HL-60/S4 treated with phorbol 12-myristate 13-acetate at 8.2 ng/mL for 4 days and 3 days (cell line): Measurements from ENCODE around the gene APC2.
"Not testable (repeated sequence)": the region's sequence is repeated elsewhere in the genome, so short reads cannot be mapped to it uniquely, and the experiment has no call there.

Experiments used
- in situ Hi-C: fragments of 300-500 bp; cut with MboI; formaldehyde crosslinking; loops from 2 replicates; pipeline ENCODE4 v1.15.0; 2022; ENCODE audit warnings: low sequenced_read_pairs

Gene APC2

DNA sequence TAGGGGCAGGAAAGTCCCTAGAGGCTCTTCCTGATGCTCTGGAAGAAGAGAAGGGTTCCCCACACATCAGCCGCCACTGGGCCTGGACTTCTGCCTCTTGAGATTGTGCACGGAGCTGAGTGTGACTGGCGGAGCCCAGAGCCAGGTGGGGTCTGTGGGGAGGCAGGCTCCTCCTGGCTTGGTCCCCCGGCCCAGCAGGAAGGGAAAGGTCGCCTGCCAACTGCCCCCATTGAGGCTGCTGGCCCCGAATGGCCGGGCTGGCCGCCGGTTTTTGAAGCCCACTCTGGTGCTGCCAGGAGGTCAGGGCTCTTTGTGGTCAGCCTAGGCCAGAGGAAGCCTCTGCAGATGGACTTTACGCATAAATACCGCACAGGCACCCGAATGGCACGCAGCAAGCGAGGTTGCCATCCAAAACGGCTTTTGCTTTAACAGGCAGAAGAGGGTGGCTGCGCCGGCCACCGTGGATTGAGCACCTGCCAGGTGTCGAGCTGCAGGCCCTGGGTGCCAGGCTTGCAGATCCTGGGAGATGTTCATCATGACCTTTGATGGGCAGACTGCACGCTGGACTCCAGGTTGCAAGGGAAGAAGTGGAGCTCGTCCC lies 37.5 kb upstream of the APC2 start:
- in situ Hi-C loops, result no loop called here

- in situ Hi-C loops, result no loop called here
These were observed 36.7 kb upstream of the APC2 start for GRCh38 chr19:1412995-1413800.

DNA sequence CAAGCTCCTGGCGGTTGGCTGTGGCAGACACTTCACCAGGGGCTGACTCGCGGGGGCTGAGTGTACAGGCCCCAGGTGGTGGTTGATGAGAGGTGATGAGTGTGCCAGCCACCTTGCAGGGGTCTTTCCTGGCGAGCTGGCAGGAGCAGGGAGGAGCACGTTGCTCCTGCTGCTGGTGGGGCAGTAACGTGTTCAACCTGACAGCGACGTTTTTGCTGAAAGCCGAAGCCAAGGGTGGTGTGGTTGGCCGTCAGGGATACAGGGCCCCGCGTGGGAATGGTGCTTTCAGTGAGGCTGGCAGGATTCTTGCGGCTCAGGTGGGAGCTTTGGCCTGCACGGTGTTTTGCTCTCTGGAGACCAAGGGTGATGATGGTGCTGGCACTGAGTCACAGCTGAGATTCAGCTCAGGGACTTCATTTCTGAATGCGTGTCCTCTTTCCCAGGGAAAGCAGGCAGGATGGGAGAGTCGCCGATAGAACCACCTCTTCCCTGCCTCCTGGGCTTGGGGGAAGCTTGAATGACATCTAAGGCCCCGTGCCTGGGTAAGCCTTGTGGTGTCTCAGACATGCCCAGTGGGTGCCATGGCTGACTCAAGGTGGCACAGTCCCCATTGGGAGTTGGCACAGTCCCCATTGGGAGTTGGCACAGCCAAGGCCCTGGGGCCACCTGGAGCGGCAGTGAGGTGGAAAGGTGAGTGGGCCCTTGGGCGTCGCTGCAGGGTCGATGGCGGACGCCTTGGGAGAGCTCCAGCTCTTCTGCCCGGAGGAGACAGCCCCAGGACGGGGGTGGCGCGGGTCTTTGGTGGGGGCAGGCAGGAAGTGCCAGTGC lies 33.7 kb upstream of the APC2 start:
- in situ Hi-C loops, result no loop called here

GRCh38 chr19:1417145-1417544 lies 32.8 kb upstream of the APC2 start:
- in situ Hi-C loops, result no loop called here

GRCh38 chr19:1417681-1418495 lies 32.0 kb upstream of the APC2 start:
- in situ Hi-C loops, result no loop called here

DNA sequence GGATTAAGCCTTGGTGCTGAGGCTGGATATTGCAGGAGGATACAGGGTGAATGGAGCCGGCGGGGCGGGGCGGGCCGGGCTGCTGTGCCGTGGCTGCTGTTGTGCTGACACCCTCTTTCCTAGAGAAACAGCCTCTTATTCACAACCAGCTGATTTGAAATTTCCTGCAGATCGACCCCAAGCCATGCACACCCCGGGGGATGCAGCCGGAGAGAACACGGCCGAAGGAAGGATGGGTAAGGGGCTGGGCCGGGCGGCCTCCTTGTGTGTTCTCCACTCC lies 31.5 kb upstream of the APC2 start:
- in situ Hi-C loops, result no loop called here

DNA sequence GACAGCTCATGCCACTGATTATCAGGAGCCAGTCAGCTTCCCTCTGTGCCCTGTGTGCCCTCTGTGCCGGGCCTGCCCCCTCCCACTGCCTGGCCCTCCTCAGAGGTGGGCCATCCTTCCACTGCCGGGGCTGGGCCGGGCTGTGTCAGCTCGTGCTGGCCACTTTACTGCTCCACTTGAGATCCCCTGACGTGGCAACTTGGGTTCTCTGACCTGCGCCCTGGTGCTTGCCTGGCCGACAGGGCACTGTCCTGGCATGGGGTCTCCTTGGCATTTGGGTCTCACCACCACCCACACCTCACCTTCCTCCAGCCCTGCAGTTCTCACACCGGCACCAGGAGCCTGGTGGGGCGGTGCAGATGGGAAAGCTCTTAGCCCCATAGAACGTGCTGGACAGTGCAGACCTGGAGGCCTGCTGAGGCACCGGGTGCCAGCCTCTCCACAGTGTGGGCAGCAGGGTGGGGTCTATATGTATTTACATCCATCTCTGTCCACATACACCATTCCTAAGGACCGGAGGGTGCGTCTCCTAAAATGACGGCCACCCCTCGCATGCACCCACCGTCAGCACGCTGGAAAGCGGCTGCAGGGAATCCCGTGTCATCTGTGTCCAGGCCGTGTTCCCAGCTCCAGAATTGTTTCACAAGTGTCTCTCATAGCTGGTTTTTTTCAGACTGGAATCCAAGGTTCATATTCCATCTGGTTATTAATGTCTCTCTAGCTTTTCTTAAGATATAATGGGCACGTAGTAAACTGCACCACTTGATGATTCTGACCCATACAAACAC lies 30.8 kb upstream of the APC2 start:
- in situ Hi-C loops, result no loop called here

DNA sequence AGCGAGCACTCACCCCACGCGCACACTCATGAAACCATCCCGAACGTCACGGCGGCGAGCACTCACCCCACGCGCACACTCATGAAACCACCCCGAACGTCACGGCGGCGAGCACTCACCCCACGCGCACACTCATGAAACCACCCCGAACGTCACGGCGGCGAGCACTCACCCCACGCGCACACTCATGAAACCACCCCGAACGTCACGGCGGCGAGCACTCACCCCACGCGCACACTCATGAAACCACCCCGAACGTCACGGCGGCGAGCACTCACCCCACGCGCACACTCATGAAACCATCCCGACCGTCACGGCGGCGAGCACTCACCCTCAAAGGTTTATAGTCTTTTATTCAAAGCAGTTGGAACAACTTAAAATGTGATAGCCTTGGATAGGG lies 29.8 kb upstream of the APC2 start:
- in situ Hi-C loops, result not testable (repeated sequence)

GRCh38 chr19:1420590-1420989 lies 29.3 kb upstream of the APC2 start:
- in situ Hi-C loops, result no loop called here

- in situ Hi-C loops, result no loop called here
These were observed 28.5 kb upstream of the APC2 start for GRCh38 chr19:1421218-1421957.

DNA sequence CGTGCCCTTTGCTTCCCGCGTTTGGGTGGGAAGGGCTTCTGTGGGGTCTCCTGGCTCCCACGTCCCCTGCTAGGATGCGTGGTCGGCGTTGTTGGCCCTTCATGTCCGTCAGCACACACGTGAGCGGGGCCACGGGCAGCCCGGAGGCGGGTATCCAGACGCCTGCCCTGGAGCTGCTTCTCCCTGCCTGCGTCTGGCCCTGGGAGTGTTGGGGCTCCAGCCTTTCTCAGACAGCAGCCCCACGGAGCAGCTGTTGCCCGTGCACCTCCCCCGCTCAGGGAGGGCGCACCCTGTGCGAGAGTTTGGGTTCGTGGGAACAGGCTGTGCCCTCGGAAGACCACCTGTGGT lies 28.0 kb upstream of the APC2 start:
- in situ Hi-C loops, result no loop called here

DNA sequence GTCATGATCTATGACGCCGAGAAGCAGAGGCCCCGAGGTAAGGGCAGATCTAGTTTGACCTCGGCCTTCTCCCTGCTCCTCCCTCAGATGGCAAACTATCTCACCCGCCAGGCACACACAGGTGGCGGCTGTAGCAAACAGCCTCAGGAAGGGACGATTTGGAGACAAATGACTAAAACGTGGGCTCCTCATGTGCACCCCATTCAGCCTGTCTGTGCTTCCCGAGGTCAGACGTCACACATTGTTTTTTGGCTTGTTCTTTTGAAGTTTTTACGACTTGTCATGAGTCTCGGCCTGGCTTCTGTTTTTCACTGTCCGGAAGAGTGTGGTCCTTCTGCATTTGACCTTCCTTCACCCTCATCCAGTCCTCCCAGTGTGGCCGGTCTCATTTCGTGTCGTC lies 27.6 kb upstream of the APC2 start:
- in situ Hi-C loops, result no loop called here

DNA sequence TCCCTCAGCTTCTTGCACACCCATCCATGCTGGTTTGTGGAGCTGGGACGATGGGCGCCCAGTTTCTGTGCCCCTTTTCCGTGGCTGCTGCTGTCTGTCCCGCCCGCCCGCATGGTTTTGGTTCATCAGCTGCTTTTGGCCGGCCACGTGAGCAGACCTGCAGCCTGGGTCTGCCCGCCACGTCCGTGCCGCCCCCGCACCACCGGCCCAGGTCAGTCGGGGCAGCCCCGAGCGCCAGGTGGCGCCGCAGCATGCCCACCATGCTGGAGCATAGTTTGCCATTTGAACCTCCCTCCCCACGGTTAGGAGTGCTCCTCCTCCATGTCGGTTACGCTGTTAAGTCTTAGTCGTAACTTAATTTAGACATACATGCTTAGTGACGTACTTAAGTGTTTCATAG lies 27.0 kb upstream of the APC2 start:
- in situ Hi-C loops, result no loop called here

- in situ Hi-C loops, result no loop called here
These were observed 26.3 kb upstream of the APC2 start for GRCh38 chr19:1423436-1424191.

GRCh38 chr19:1424192-1424955 lies 25.5 kb upstream of the APC2 start:
- in situ Hi-C loops, result no loop called here

GRCh38 chr19:1425102-1425837 lies 24.7 kb upstream of the APC2 start:
- in situ Hi-C loops, result no loop called here

DNA sequence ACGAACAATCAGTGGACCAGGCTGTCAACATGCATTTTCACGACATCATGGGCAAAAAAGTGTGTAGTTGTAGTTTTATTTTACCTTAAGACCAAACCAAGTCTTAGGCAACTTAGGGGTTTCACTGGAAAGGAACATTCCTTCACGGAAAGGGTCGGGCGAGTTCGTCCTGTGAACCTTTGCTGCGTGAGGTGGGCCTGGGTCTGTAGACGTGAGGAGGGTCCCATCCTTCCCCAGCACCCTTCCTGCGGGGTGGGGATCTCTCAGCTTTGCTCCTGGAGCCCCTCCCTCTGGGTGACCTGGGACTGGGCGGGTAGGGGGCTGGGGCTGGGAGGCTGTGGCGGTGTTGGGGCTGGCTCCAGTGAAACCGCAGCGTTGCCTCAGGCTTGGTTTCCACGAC lies 24.0 kb upstream of the APC2 start:
- in situ Hi-C loops, result no loop called here

GRCh38 chr19:1426736-1427135 lies 23.2 kb upstream of the APC2 start:
- in situ Hi-C loops, result no loop called here
